Body of pancreas (tissue), 4 donors: Measurements from ENCODE around the gene GMDS. TPM values are rescaled to one million over a fixed set of nuclear protein-coding genes. Genes with fewer than 3 reads are reported as not detected.
A peak's percentile ranks its signal among the peaks of the same experiment; 100 is the strongest.

Experiments used
- ATAC-seq: fragments of 150-250 bp; one replicate; pipeline ENCODE4 v1.9.1; 2016
- DNase-seq, 4 donors: peaks; one replicate each; pipeline ENCODE4 v3.0.0-alpha.2; 2019
- H3K27ac ChIP-seq, 4 donors: fragments of 200-600 bp; sonication (generic); 1 replicate in 3 of 4; 2 replicates in 1 of 4; pipeline versions ENCODE4 v1.5.1 to v1.6.1; 2016 to 2019; ENCODE audit warnings: mild to moderate bottlenecking in 1 of 4, mixed read lengths in 1 of 4, moderate library complexity in 1 of 4
- H3K27me3 ChIP-seq, 2 donors: fragments of 200-600 bp; sonication (generic); one replicate each; pipeline ENCODE4 v1.6.0; 2016; ENCODE audit warnings: mild to moderate bottlenecking in 1 of 2
- H3K36me3 ChIP-seq, 2 donors: fragments of 200-600 bp; sonication (generic); replicated peaks in 1 of 2; 2 replicates each; pipeline ENCODE4 v1.5.1; 2016; ENCODE audit warnings: low read depth in 2 of 2; ENCODE audit not compliant: insufficient read depth in 1 of 2
- H3K4me1 ChIP-seq: fragments of 200-600 bp; sonication (generic); one replicate; pipeline ENCODE4 v1.6.0; 2016
- H3K4me3 ChIP-seq, 2 donors: fragments of 200-600 bp; sonication (generic); 1 replicate in 1 of 2; 2 replicates in 1 of 2; pipeline ENCODE4 v1.5.1; 2016 to 2019
- H3K9me3 ChIP-seq, 3 donors: fragments of 200-600 bp; sonication (generic); 1 replicate in 2 of 3; 2 replicates in 1 of 3; pipeline ENCODE4 v1.5.1; 2016
- CTCF ChIP-seq, 7 experiments: fragments of 450-650 bp in 4 of 7; fragments of 200-600 bp in 3 of 7; sonication (generic) in 3 of 7; IDR thresholded peaks; one replicate each; pipeline ENCODE4 v1.5.1; 2016 to 2019; ENCODE audit warnings: antibody characterized with exemption in 7 of 7
- POLR2A ChIP-seq, 3 donors: fragments of 450-650 bp; IDR thresholded peaks; one replicate each; pipeline ENCODE4 v1.6.1; 2016; ENCODE audit warnings: antibody characterized with exemption in 3 of 3, mild to moderate bottlenecking in 2 of 3
- WGBS, 2 donors: methylation state at CpG; one replicate each; pipeline ENCODE4 v1.1.5; 2017; 5-methylcytosine and 5-hydroxymethylcytosine counted together
- intact Hi-C: fragments of 100-400 bp; cut with DNase I; formaldehyde crosslinking; loops from one replicate; pipeline ENCODE4 v1.15.1; 2023
- total RNA-seq, 2 donors: library from RNA; depleted of rRNA; stranded (reverse); fragments of >200 nt; gene quantifications; one replicate each; pipeline ENCODE4 v1.1.0, GENCODE V29; 2016

The GMDS gene
- total RNA-seq, 2 donors from 2014 or later, result 34.5 to 63.3 TPM

- TF ChIP-seq CTCF (IDR thresholded peaks at IDR 0.05) (no peak), POLR2A (IDR thresholded peaks at IDR 0.05) (no peak)
- intact Hi-C loops, result no loop called here
- Histone ChIP-seq H3K27ac (no peak overlapping the region), H3K27me3 (no peaks in the 10 kb centered on the region), H3K36me3 (no peaks in the 10 kb centered on the region), H3K4me3 (no peak overlapping the region), H3K9me3 (no peaks in the 10 kb centered on the region), H3K4me1 (no peaks in the 10 kb centered on the region)
- ATAC-seq (no peak), DNase-seq (no peak)
- 92% methylated on average over 7 of the region's 7 CpGs for WGBS, 2 donors
These were observed 516.2 kb downstream of the GMDS start for GRCh38 chr6:1729133-1729749.

- H3K27ac ChIP-seq, result no peak overlapping the region
- H3K9me3 ChIP-seq, result no peaks in the 10 kb centered on the region
- ATAC-seq, result no peak
- H3K27me3 ChIP-seq, result no peaks in the 10 kb centered on the region
- TF ChIP-seq POLR2A (IDR thresholded peaks at IDR 0.05) (no peak), CTCF (IDR thresholded peaks at IDR 0.05) (no peak)
- no peaks in the 10 kb centered on the region for H3K36me3 ChIP-seq
- H3K4me3 ChIP-seq, result no peak overlapping the region
- H3K4me1 ChIP-seq, result no peaks in the 10 kb centered on the region
- no peak for DNase-seq
- WGBS, 2 donors, result 85 to 93% methylated on average over 11 of the region's 11 CpGs
- intact Hi-C loops, result no loop called here
These were observed 519.0 kb downstream of the GMDS start for GRCh38 chr6:1726341-1726768.

GRCh38 chr6:1724616-1725015 is 520.8 kb downstream of the GMDS start:
- peak overlapping the region in 1 of 4 donors; percentile 38 for H3K27ac ChIP-seq
- no peaks in the 10 kb centered on the region for H3K4me1 ChIP-seq
- peak; percentile 60 for ATAC-seq
- no peaks in the 10 kb centered on the region for H3K36me3 ChIP-seq
- no peaks in the 10 kb centered on the region for H3K9me3 ChIP-seq
- 67 to 84% methylated on average over 8 of the region's 8 CpGs for WGBS, 2 donors
- intact Hi-C loops, result no loop called here
- DNase-seq, result peak in 3 of 4 donors; percentile 26 to 38 (median 32)
- no peaks in the 10 kb centered on the region for H3K27me3 ChIP-seq
- TF ChIP-seq POLR2A (IDR thresholded peaks at IDR 0.05) (no peak), CTCF (IDR thresholded peaks at IDR 0.05) (no peak)
- no peak overlapping the region for H3K4me3 ChIP-seq

- no peaks in the 10 kb centered on the region for H3K36me3 ChIP-seq
- no peaks in the 10 kb centered on the region for H3K4me1 ChIP-seq
- DNase-seq, result no peak
- WGBS, 2 donors, result 82 to 84% methylated on average over 9 of the region's 9 CpGs
- no peaks in the 10 kb centered on the region for H3K27me3 ChIP-seq
- no peak overlapping the region for H3K4me3 ChIP-seq
- no peak overlapping the region for H3K27ac ChIP-seq
- TF ChIP-seq POLR2A (IDR thresholded peaks at IDR 0.05) (no peak), CTCF (IDR thresholded peaks at IDR 0.05) (no peak)
- H3K9me3 ChIP-seq, result no peaks in the 10 kb centered on the region
- intact Hi-C loops, result no loop called here
- ATAC-seq, result no peak
These were observed 521.3 kb downstream of the GMDS start for GRCh38 chr6:1724124-1724523.

- no peak for DNase-seq
- TF ChIP-seq CTCF (IDR thresholded peaks at IDR 0.05) (no peak), POLR2A (IDR thresholded peaks at IDR 0.05) (no peak)
- no peaks in the 10 kb centered on the region for H3K27me3 ChIP-seq
- H3K4me3 ChIP-seq, result no peak overlapping the region
- no peaks in the 10 kb centered on the region for H3K36me3 ChIP-seq
- ATAC-seq, result no peak
- H3K9me3 ChIP-seq, result no peaks in the 10 kb centered on the region
- no peak overlapping the region for H3K27ac ChIP-seq
- WGBS, 2 donors, result 86 to 100% methylated on average over 2 of the region's 2 CpGs
- H3K4me1 ChIP-seq, result no peaks in the 10 kb centered on the region
- intact Hi-C loops, result no loop called here
These were observed 522.6 kb downstream of the GMDS start for GRCh38 chr6:1722801-1723200.
